Osteocyte (in vitro differentiated cells): ENCODE measurements around the gene KCNJ16. TPM values are rescaled to one million over a fixed set of nuclear protein-coding genes. Genes with fewer than 3 reads are reported as not detected.

Experiments
- DNase-seq: peaks from one replicate; pipeline ENCODE4 v3.0.0; 2021; ENCODE audit warnings: mixed read lengths; ENCODE audit not compliant: unreplicated experiment; ENCODE audit errors: extremely low spot score
- H3K27ac Mint-ChIP-seq: one replicate; pipeline ENCODE4 v1.8.0; 2021; ENCODE audit warnings: mild to moderate bottlenecking, mixed read lengths; ENCODE audit not compliant: unreplicated experiment
- H3K27me3 Mint-ChIP-seq: one replicate; pipeline ENCODE4 v1.8.0; 2021; ENCODE audit warnings: mixed read lengths; ENCODE audit not compliant: unreplicated experiment
- H3K36me3 Mint-ChIP-seq: one replicate; pipeline ENCODE4 v1.8.0; 2021; ENCODE audit warnings: mixed read lengths; ENCODE audit not compliant: unreplicated experiment
- H3K4me1 Mint-ChIP-seq: one replicate; pipeline ENCODE4 v1.8.0; 2021; ENCODE audit warnings: mixed read lengths; ENCODE audit not compliant: unreplicated experiment
- H3K4me3 Mint-ChIP-seq: one replicate; pipeline ENCODE4 v1.8.0; 2021; ENCODE audit warnings: mild to moderate bottlenecking, moderate library complexity, mixed read lengths; ENCODE audit not compliant: unreplicated experiment
- H3K9me3 Mint-ChIP-seq: one replicate; pipeline ENCODE4 v1.8.0; 2021; ENCODE audit warnings: mixed read lengths; ENCODE audit not compliant: unreplicated experiment
- CTCF ChIP-seq: fragments of 200-600 bp; sonication (generic); IDR thresholded peaks from 2 replicates; pipeline ENCODE4 v1.5.0; 2021; ENCODE audit warnings: antibody characterized with exemption, mild to moderate bottlenecking, moderate library complexity
- total RNA-seq: library from RNA; stranded (reverse); gene quantifications from 2 replicates; pipeline ENCODE4 v1.2.1, GENCODE V29; 2021

The KCNJ16 gene
- total RNA-seq, 1 donor from 2014 or later: not detected

- H3K36me3 Mint-ChIP-seq: no peaks in the 10 kb centered on the region
- no peak overlapping the region for H3K27ac Mint-ChIP-seq
- H3K4me3 Mint-ChIP-seq: no peak overlapping the region
- TF ChIP-seq CTCF: no peak
- DNase-seq: no peak
- H3K27me3 Mint-ChIP-seq: no peaks in the 10 kb centered on the region
- peaks cover 19% of the 10 kb centered on the region for H3K4me1 Mint-ChIP-seq
- H3K9me3 Mint-ChIP-seq: peaks cover 6% of the 10 kb centered on the region
These were observed 61.1 kb downstream of the KCNJ16 start for GRCh38 chr17:70136131-70136530.

GRCh38 chr17:70137451-70138230 is 62.6 kb downstream of the KCNJ16 start:
- peak overlapping the region; percentile 49 for H3K4me3 Mint-ChIP-seq
- no peaks in the 10 kb centered on the region for H3K9me3 Mint-ChIP-seq
- DNase-seq: no peak
- H3K4me1 Mint-ChIP-seq: peaks cover 19% of the 10 kb centered on the region
- H3K27me3 Mint-ChIP-seq: no peaks in the 10 kb centered on the region
- H3K27ac Mint-ChIP-seq: peak overlapping the region; percentile 42
- no peaks in the 10 kb centered on the region for H3K36me3 Mint-ChIP-seq
- TF ChIP-seq CTCF: no peak

- no peak overlapping the region for H3K27ac Mint-ChIP-seq
- H3K4me3 Mint-ChIP-seq: no peak overlapping the region
- no peak for DNase-seq
These were observed 63.4 kb downstream of the KCNJ16 start for GRCh38 chr17:70138291-70138865.

GRCh38 chr17:70139449-70139993 is 64.5 kb downstream of the KCNJ16 start:
- no peaks in the 10 kb centered on the region for H3K36me3 Mint-ChIP-seq
- no peak for TF ChIP-seq CTCF
- no peak overlapping the region for H3K4me3 Mint-ChIP-seq
- H3K9me3 Mint-ChIP-seq: no peaks in the 10 kb centered on the region
- no peak for DNase-seq
- H3K4me1 Mint-ChIP-seq: peaks cover 20% of the 10 kb centered on the region
- H3K27me3 Mint-ChIP-seq: no peaks in the 10 kb centered on the region
- H3K27ac Mint-ChIP-seq: no peak overlapping the region

More at GRCh38 chr17:70138291-70138865, 63.4 kb downstream of the KCNJ16 start:
- Mint-ChIP-seq H3K27me3 (no peaks in the 10 kb centered on the region), H3K36me3 (no peaks in the 10 kb centered on the region), H3K9me3 (no peaks in the 10 kb centered on the region), H3K4me1 (peaks cover 19% of the 10 kb centered on the region)
- no peak for TF ChIP-seq CTCF

GRCh38 chr17:70144260-70144846 is 69.3 kb downstream of the KCNJ16 start:
- Mint-ChIP-seq H3K36me3 (no peaks in the 10 kb centered on the region), H3K27ac (no peak overlapping the region), H3K27me3 (peaks cover 3% of the 10 kb centered on the region), H3K4me1 (peaks cover 1% of the 10 kb centered on the region), H3K9me3 (no peaks in the 10 kb centered on the region), H3K4me3 (no peak overlapping the region)
- TF ChIP-seq CTCF: peak; percentile 81
- no peak for DNase-seq
